ENCODE measurements around the gene CELF1.

- TF ChIP-seq YY1 (IDR thresholded peaks at IDR 0.05; ENCODE audit: insufficient read depth, insufficient read length) (no peak), ZNF274 (IDR thresholded peaks at IDR 0.05; ENCODE audit: low read depth, low read length) (no peak), SUZ12 (IDR thresholded peaks at IDR 0.05; ENCODE audit: extremely low read depth, insufficient read depth, insufficient read length) (no peak)
These were observed 109.8 kb downstream of the CELF1 start for GRCh38 chr11:47443028-47443700.

Data from NT2/D1 (cell line).